GM21390 (cell line): ENCODE results near the gene HDAC1.
"Not testable (repeated sequence)": the region's sequence is repeated elsewhere in the genome, so short reads cannot be mapped to it uniquely, and the experiment has no call there.

ENCODE experiments used
- ATAC-seq: cut with Tn5 transposase; IDR thresholded peaks from one replicate; pipeline ENCODE4 v1.9.1; 2021; ENCODE audit not compliant: unreplicated experiment

Gene HDAC1

GRCh38 chr1:32273391-32274208 is 18.3 kb upstream of the HDAC1 start:
- no peak for ATAC-seq

GRCh38 chr1:32274646-32275340 is 17.1 kb upstream of the HDAC1 start:
- no peak for ATAC-seq

- no peak for ATAC-seq
Measured at GRCh38 chr1:32275424-32275823, 16.5 kb upstream of the HDAC1 start.

GRCh38 chr1:32276032-32276782 is 15.7 kb upstream of the HDAC1 start:
- no peak for ATAC-seq

- not testable (repeated sequence) for ATAC-seq
Measured at GRCh38 chr1:32284777-32285176, 7.1 kb upstream of the HDAC1 start.

- no peak for ATAC-seq
Measured at GRCh38 chr1:32285658-32286057, 6.2 kb upstream of the HDAC1 start.

GRCh38 chr1:32286763-32287162 is 5.1 kb upstream of the HDAC1 start:
- no peak for ATAC-seq

- ATAC-seq: no peak
Measured at GRCh38 chr1:32289256-32289655, 2.6 kb upstream of the HDAC1 start.

- peak; percentile 4 for ATAC-seq
Measured at GRCh38 chr1:32291145-32291707, 657 bp upstream of the HDAC1 start.

- not testable (repeated sequence) for ATAC-seq
Measured at GRCh38 chr1:32298211-32298610, 6.3 kb downstream of the HDAC1 start.

- ATAC-seq: no peak
Measured at GRCh38 chr1:32299327-32299726, 7.4 kb downstream of the HDAC1 start.

- ATAC-seq: no peak
Measured at GRCh38 chr1:32303358-32303757, 11.5 kb downstream of the HDAC1 start.

- no peak for ATAC-seq
Measured at GRCh38 chr1:32303997-32304622, 12.2 kb downstream of the HDAC1 start.

- no peak for ATAC-seq
Measured at GRCh38 chr1:32305310-32305709, 13.4 kb downstream of the HDAC1 start.

GRCh38 chr1:32307324-32307723 is 15.4 kb downstream of the HDAC1 start:
- no peak for ATAC-seq

GRCh38 chr1:32309960-32310359 is 18.1 kb downstream of the HDAC1 start:
- no peak for ATAC-seq

- ATAC-seq: no peak
Measured at GRCh38 chr1:32311709-32312393, 20.0 kb downstream of the HDAC1 start.

- ATAC-seq: peak; percentile 31
Measured at GRCh38 chr1:32316903-32317277, 25.0 kb downstream of the HDAC1 start.

GRCh38 chr1:32318127-32318869 is 26.4 kb downstream of the HDAC1 start:
- no peak for ATAC-seq
